IMR-90 (cell line): ENCODE data around the gene RALGPS2. TPM values are rescaled to one million over a fixed set of nuclear protein-coding genes. Genes with fewer than 3 reads are reported as not detected.

Source experiments
- ATAC-seq: fragments of 200-7000 bp; cut with Tn5 transposase; 2 replicates; pipeline ENCODE4 v1.9.1; 2020; ENCODE audit warnings: low read depth, mild to moderate bottlenecking, moderate library complexity
- BruUV-seq: library from RNA; stranded (reverse); fragments of 400-500 nt; replicated peaks from 2 replicates; lab custom pipeline; 2021; lab: Mats Ljungman, UMichigan
- CTCF ChIA-PET: fragments of 300-600 bp; formaldehyde crosslinking; extraction: SDS; loops from one replicate; lab custom pipeline; 2021; ENCODE audit warnings: antibody characterized with exemption; lab: Yijun Ruan, JAX
- POLR2A ChIA-PET: fragments of 300-600 bp; sonication (Branson Sonifier 250); formaldehyde crosslinking; loops from one replicate; lab custom pipeline; 2022; ENCODE audit warnings: antibody characterized with exemption; ENCODE audit not compliant: unreplicated experiment; lab: Charles Lee
- DNase-seq: peaks from one replicate; pipeline ENCODE4 v3.0.0; 2013
- H2AFZ ChIP-seq: replicated peaks from 2 replicates; pipeline ENCODE3; 2013; ENCODE audit warnings: low read length, mild to moderate bottlenecking; ENCODE audit not compliant: poor library complexity
- H2AK5ac ChIP-seq: 2 replicates; pipeline ENCODE4 v1.6.1; 2013; ENCODE audit warnings: low read depth, low read length, inconsistent platforms
- H2AK9ac ChIP-seq: replicated peaks from 2 replicates; pipeline ENCODE3; 2013; ENCODE audit warnings: mild to moderate bottlenecking, low read depth, low read length, moderate library complexity; ENCODE audit not compliant: poor library complexity
- H2BK120ac ChIP-seq: 2 replicates; pipeline ENCODE4 v1.6.1; 2013; ENCODE audit warnings: low read depth, low read length, inconsistent platforms
- H2BK15ac ChIP-seq: 3 replicates; pipeline ENCODE4 v1.6.1; 2013; ENCODE audit warnings: low read depth, low read length, inconsistent platforms
- H2BK20ac ChIP-seq: 2 replicates; pipeline ENCODE4 v1.6.1; 2013; ENCODE audit warnings: low read depth, mild to moderate bottlenecking, inconsistent platforms, low read length, moderate library complexity
- H2BK5ac ChIP-seq: 2 replicates; pipeline ENCODE4 v1.6.1; 2013; ENCODE audit warnings: mild to moderate bottlenecking, low read depth, low read length, inconsistent platforms; ENCODE audit not compliant: poor library complexity, severe bottlenecking
- H3K14ac ChIP-seq: replicated peaks from 2 replicates; pipeline ENCODE4 v1.6.1; 2013; ENCODE audit warnings: low read depth, low read length, inconsistent platforms
- H3K18ac ChIP-seq: 2 replicates; pipeline ENCODE4 v1.6.1; 2013; ENCODE audit warnings: low read depth, low read length, control low read depth
- H3K23ac ChIP-seq: 2 replicates; pipeline ENCODE4 v1.6.1; 2013; ENCODE audit warnings: low read depth, low read length, inconsistent platforms
- H3K27ac ChIP-seq: 2 replicates; pipeline ENCODE4 v1.5.1; 2013; ENCODE audit warnings: mild to moderate bottlenecking, control low read depth, low read length; ENCODE audit not compliant: insufficient read depth
- H3K27me3 ChIP-seq: 2 replicates; pipeline ENCODE4 v1.6.1; 2013; ENCODE audit warnings: low read length; ENCODE audit not compliant: control insufficient read depth, insufficient read depth
- H3K36me3 ChIP-seq: 2 replicates; pipeline ENCODE4 v1.6.1; 2013; ENCODE audit warnings: low read length, mixed read lengths; ENCODE audit not compliant: control insufficient read depth, insufficient read depth
- H3K4ac ChIP-seq: 2 replicates; pipeline ENCODE4 v1.6.1; 2013; ENCODE audit warnings: low read depth, low read length, inconsistent platforms
- H3K4me1 ChIP-seq: 2 replicates; pipeline ENCODE4 v1.6.1; 2013; ENCODE audit warnings: low read length, mixed read lengths; ENCODE audit not compliant: control insufficient read depth, insufficient read depth
- H3K4me2 ChIP-seq: 2 replicates; pipeline ENCODE4 v1.6.1; 2013; ENCODE audit warnings: low read depth, mild to moderate bottlenecking, control low read depth, low read length, moderate library complexity
- H3K4me3 ChIP-seq: 2 replicates; pipeline ENCODE4 v1.5.1; 2013; ENCODE audit warnings: low read depth, mild to moderate bottlenecking, control low read depth, low read length, moderate library complexity; ENCODE audit not compliant: insufficient read depth
- H3K56ac ChIP-seq: 2 replicates; pipeline ENCODE4 v1.6.1; 2013; ENCODE audit warnings: low read length, inconsistent platforms; ENCODE audit not compliant: insufficient read depth; ENCODE audit errors: extremely low read depth
- H3K79me1 ChIP-seq, 2 experiments: 2 replicates each; pipeline ENCODE4 v1.6.1; 2013; ENCODE audit warnings: low read length in 2 of 2, inconsistent platforms in 1 of 2, low read depth in 1 of 2
- H3K9ac ChIP-seq: 2 replicates; pipeline ENCODE4 v1.6.1; 2013; ENCODE audit warnings: low read depth, low read length, control low read depth
- H3K9me1 ChIP-seq: 2 replicates; pipeline ENCODE4 v1.6.1; 2013; ENCODE audit warnings: low read length, inconsistent platforms; ENCODE audit not compliant: insufficient read depth
- H3K9me3 ChIP-seq: 2 replicates; pipeline ENCODE4 v1.6.1; 2013; ENCODE audit warnings: low read length; ENCODE audit not compliant: control insufficient read depth, insufficient read depth
- H4K20me1 ChIP-seq: 2 replicates; pipeline ENCODE4 v1.6.1; 2013; ENCODE audit warnings: low read length, inconsistent platforms; ENCODE audit not compliant: insufficient read depth
- H4K5ac ChIP-seq: 2 replicates; pipeline ENCODE4 v1.6.1; 2013; ENCODE audit warnings: mild to moderate bottlenecking, low read depth, low read length, control low read depth
- H4K8ac ChIP-seq, 2 experiments: 2 replicates each; pipeline ENCODE4 v1.6.1; 2013; ENCODE audit warnings: low read depth in 2 of 2, low read length in 2 of 2, control low read depth in 1 of 2, inconsistent platforms in 1 of 2
- H4K91ac ChIP-seq: 2 replicates; pipeline ENCODE4 v1.6.1; 2013; ENCODE audit warnings: low read depth, low read length, inconsistent platforms; ENCODE audit not compliant: insufficient read depth
- CEBPB ChIP-seq: IDR thresholded peaks from 2 replicates; pipeline ENCODE4 v1.6.1; 2012; ENCODE audit warnings: low read depth, low read length, improper control_type of control experiment
- CTCF ChIP-seq: conservative IDR thresholded peaks from 2 replicates; pipeline ENCODE4 v1.5.1; 2012; ENCODE audit warnings: mild to moderate bottlenecking, low read depth, low read length, improper control_type of control experiment
- ELK1 ChIP-seq: fragments of 150-350 bp; IDR thresholded peaks from 2 replicates; pipeline ENCODE4 v1.6.1; 2016; ENCODE audit warnings: low read depth, mild to moderate bottlenecking, low read length, moderate library complexity, borderline replicate concordance
- FOS ChIP-seq: fragments of 150-350 bp; IDR thresholded peaks from 2 replicates; pipeline ENCODE4 v1.6.1; 2016; ENCODE audit warnings: low read depth, low read length
- MAFK ChIP-seq: IDR thresholded peaks from 2 replicates; pipeline ENCODE4 v1.6.1; 2012; ENCODE audit warnings: low read depth, low read length, improper control_type of control experiment
- MAZ ChIP-seq: IDR thresholded peaks from 2 replicates; pipeline ENCODE4 v1.6.1; 2012; ENCODE audit warnings: low read depth, mild to moderate bottlenecking, low read length, improper control_type of control experiment, moderate library complexity, borderline replicate concordance
- MXI1 ChIP-seq: IDR thresholded peaks from 2 replicates; pipeline ENCODE4 v1.6.1; 2012; ENCODE audit warnings: low read depth, mild to moderate bottlenecking, low read length, moderate library complexity, borderline replicate concordance
- NFE2L2 ChIP-seq: fragments of 150-350 bp; IDR thresholded peaks from 2 replicates; pipeline ENCODE4 v1.6.1; 2016; ENCODE audit warnings: low read depth, mild to moderate bottlenecking, low read length
- POLR2A ChIP-seq: IDR thresholded peaks from 2 replicates; pipeline ENCODE4 v1.6.1; 2012; ENCODE audit warnings: mild to moderate bottlenecking, low read depth, low read length
- RFX5 ChIP-seq: IDR thresholded peaks from 2 replicates; pipeline ENCODE4 v1.8.0; 2012; ENCODE audit warnings: low read depth, mild to moderate bottlenecking, low read length, moderate library complexity
- SMC3 ChIP-seq: fragments of 150-350 bp; IDR thresholded peaks from 2 replicates; pipeline ENCODE4 v1.6.1; 2016; ENCODE audit warnings: low read depth, mild to moderate bottlenecking, antibody characterized with exemption, low read length, moderate library complexity
- WGBS, 2 experiments: methylation state at CpG; one replicate each; pipeline versions ENCODE4 v1.1.5 to v1.1.7; 2013; ENCODE audit warnings: missing lambda C conversion rate in 2 of 2; ENCODE audit not compliant: insufficient read length in 1 of 2; ENCODE audit errors: extremely low coverage in 2 of 2; 5-methylcytosine and 5-hydroxymethylcytosine counted together
- dilution Hi-C: fragments of 300-500 bp; cut with HindIII; formaldehyde crosslinking; loops from one replicate; pipeline ENCODE4 v1.14.3; 2018; ENCODE audit warnings: low sequenced_read_pairs; ENCODE audit not compliant: unreplicated experiment
- in situ Hi-C: fragments of 300-500 bp; cut with MboI; formaldehyde crosslinking; loops from 3 replicates; pipeline ENCODE4 v1.14.3; 2019; ENCODE audit warnings: low sequenced_read_pairs, inconsistent platforms, mixed read lengths
- intact Hi-C: fragments of 100-400 bp; cut with micrococcal nuclease; formaldehyde crosslinking; loops from 2 replicates; pipeline ENCODE4 v1.10.0; 2022
- polyA plus RNA-seq, 3 experiments: library from polyadenylated mRNA; depleted of rRNA; stranded (reverse); fragments of >200 nt; gene quantifications; 2 replicates each; pipeline ENCODE4 v1.2.3, GENCODE V29; 2012; ENCODE audit warnings: low replicate concordance in 1 of 3
- total RNA-seq: library from RNA; depleted of rRNA; stranded (reverse); fragments of >200 nt; gene quantifications from 2 replicates; pipeline ENCODE4 v1.2.3, GENCODE V29; 2012

The RALGPS2 gene
- total and polyA plus RNA-seq, 2 of the 4 experiments (the other 2 are of a cell fraction): 13.8 to 148 TPM

- Histone ChIP-seq H4K91ac (no peak overlapping the region), H2AK9ac (no peak overlapping the region), H3K56ac (no peak overlapping the region), H4K20me1 (peaks cover 4% of the 10 kb centered on the region; the same call in 1 of the 2 replicates), H3K4ac (no peak overlapping the region), H3K18ac (no peak overlapping the region), H3K14ac (no peak overlapping the region), H2AFZ (no peak overlapping the region), H4K8ac (no peak overlapping the region), H2BK20ac (no peak overlapping the region), H3K9me1 (0 out of 2 replicates have a peak, but pooled peaks cover 2% of the 10 kb centered on the region), H3K23ac (no peak overlapping the region), H2BK120ac (no peak overlapping the region), H3K4me2 (no peak overlapping the region), H2AK5ac (no peak overlapping the region), H2BK5ac (no peak overlapping the region), H2BK15ac (no peak overlapping the region), H3K27ac (no peak overlapping the region), H3K4me1 (peaks cover 5% of the 10 kb centered on the region), H3K36me3 (peaks cover 14% of the 10 kb centered on the region), H4K5ac (no peak overlapping the region), H3K9me3 (no peaks in the 10 kb centered on the region), H3K9ac (no peak overlapping the region), H3K4me3 (no peak overlapping the region), H3K79me1 (peaks cover 12 to 13% of the 10 kb centered on the region in 2 experiments), H3K27me3 (no peaks in the 10 kb centered on the region)
- no peak for TF ChIP-seq MAZ
- TF ChIP-seq CTCF: no peak
- TF ChIP-seq CEBPB: no peak
- no peak for TF ChIP-seq NFE2L2
- TF ChIP-seq MXI1: no peak
- TF ChIP-seq MAFK: no peak
- no peak for TF ChIP-seq RFX5
- no peak for TF ChIP-seq FOS
- TF ChIP-seq ELK1: no peak
- no peak for TF ChIP-seq POLR2A
- TF ChIP-seq SMC3: no peak
- no CpG with 5 or more reads among the region's 1 CpG for WGBS, 2 experiments
- intact Hi-C loops (loop anchor here (5.0 kb wide), 1 partner anchor 279 kb away; no protein-coding TSS in a partner anchor), in situ Hi-C loops (no loop called here), dilution Hi-C loops (no loop called here)
- ChIA-PET POLR2A (no interaction called here), CTCF (no interaction called here)
- ATAC-seq (no peak), DNase-seq (no peak)
- BruUV-seq: no TSS peak
Measured at GRCh38 chr1:178821134-178821866, 96.3 kb downstream of the RALGPS2 start.
